ENCODE results near the gene FCGR3A.
"Not testable (repeated sequence)": the region's sequence is repeated elsewhere in the genome, so short reads cannot be mapped to it uniquely, and the experiment has no call there.

FCGR3A gene

GRCh38 chr1:161556143-161556542 is 6.5 kb upstream of the FCGR3A start:
- not testable (repeated sequence) for DNase-seq

GRCh38 chr1:161554815-161555417 is 5.3 kb upstream of the FCGR3A start:
- peak; percentile 36 for DNase-seq

GRCh38 chr1:161554340-161554739 is 4.7 kb upstream of the FCGR3A start:
- DNase-seq, result peak; percentile 39

- DNase-seq, result not testable (repeated sequence)
Measured at GRCh38 chr1:161553631-161554030, 4.0 kb upstream of the FCGR3A start.

- peak; percentile 42 for DNase-seq
Measured at GRCh38 chr1:161550942-161551341, 1.3 kb upstream of the FCGR3A start.

GRCh38 chr1:161548749-161549406 is 740 bp downstream of the FCGR3A start:
- peak; percentile 69 for DNase-seq

- peak; percentile 72 for DNase-seq
Measured at GRCh38 chr1:161547995-161548741, 1.4 kb downstream of the FCGR3A start.

GRCh38 chr1:161545005-161545731 is 4.5 kb downstream of the FCGR3A start:
- DNase-seq, result not testable (repeated sequence)

- DNase-seq, result peak; percentile 55
Measured at GRCh38 chr1:161543125-161543524, 6.5 kb downstream of the FCGR3A start.

GRCh38 chr1:161542091-161542559 is 7.5 kb downstream of the FCGR3A start:
- not testable (repeated sequence) for DNase-seq

- DNase-seq, result not testable (repeated sequence)
Measured at GRCh38 chr1:161540570-161540960, 9.1 kb downstream of the FCGR3A start.

- peak; percentile 87 for DNase-seq
Measured at GRCh38 chr1:161539731-161540569, 9.7 kb downstream of the FCGR3A start.

GRCh38 chr1:161538925-161539479 is 10.6 kb downstream of the FCGR3A start:
- DNase-seq, result not testable (repeated sequence)

- not testable (repeated sequence) for DNase-seq
Measured at GRCh38 chr1:161537068-161537669, 12.4 kb downstream of the FCGR3A start.

GRCh38 chr1:161532644-161533567 is 16.7 kb downstream of the FCGR3A start:
- peak; percentile 61 for DNase-seq

GRCh38 chr1:161531986-161532643 is 17.5 kb downstream of the FCGR3A start:
- no peak for DNase-seq

- DNase-seq, result peak; percentile 92
Measured at GRCh38 chr1:161530671-161531641, 18.7 kb downstream of the FCGR3A start.

GRCh38 chr1:161530158-161530557 is 19.5 kb downstream of the FCGR3A start:
- DNase-seq, result peak; percentile 66
